Measurements from ENCODE around the gene NAP1L5. TPM values are rescaled to one million over a fixed set of nuclear protein-coding genes. Genes with fewer than 3 reads are reported as not detected.

Gene NAP1L5
- total RNA-seq, 1 donor from 2014 or later: 7.5 TPM

- peak; percentile 37 for DNase-seq (ENCODE audit: low read depth, low spot score)
- Mint-ChIP-seq H3K9me3 (no peaks in the 10 kb centered on the region), H3K4me1 (no peaks in the 10 kb centered on the region), H3K27ac (ENCODE audit: unreplicated experiment) (no peak overlapping the region), H3K27me3 (ENCODE audit: low read depth) (no peaks in the 10 kb centered on the region), H3K4me3 (no peak overlapping the region), H3K36me3 (ENCODE audit: low read depth) (no peaks in the 10 kb centered on the region)
- peak; percentile 73 for TF ChIP-seq CTCF (conservative IDR thresholded peaks at IDR 0.05)
Observed at GRCh38 chr4:88672987-88673386, 24.6 kb downstream of the NAP1L5 start.

DNA sequence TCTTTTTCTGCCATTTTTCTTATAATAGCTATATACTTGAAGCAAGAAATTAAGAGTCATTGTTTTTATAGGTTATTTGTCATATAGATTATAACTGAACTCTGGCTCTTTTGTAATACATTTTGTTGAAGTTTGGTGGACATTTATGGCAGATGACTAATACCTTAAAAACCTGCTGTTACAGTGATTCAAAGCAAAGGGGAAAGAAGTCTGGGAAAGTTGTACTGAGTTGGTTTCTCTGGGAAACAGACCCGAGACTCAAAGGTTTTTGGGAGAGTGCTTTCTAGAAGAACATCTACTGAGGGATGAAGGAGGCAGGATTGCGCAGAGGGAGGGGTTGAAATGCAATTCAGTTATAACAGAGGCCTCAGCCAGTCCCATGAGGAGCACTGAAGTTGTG is 35.9 kb downstream of the NAP1L5 start:
- no peak for DNase-seq (ENCODE audit: low read depth, low spot score)
- no peaks in the 10 kb centered on the region for H3K27me3 Mint-ChIP-seq (ENCODE audit: low read depth)
- no peaks in the 10 kb centered on the region for H3K36me3 Mint-ChIP-seq (ENCODE audit: low read depth)
- H3K9me3 Mint-ChIP-seq: no peaks in the 10 kb centered on the region
- H3K4me3 Mint-ChIP-seq: no peak overlapping the region
- no peak overlapping the region for H3K27ac Mint-ChIP-seq (ENCODE audit: unreplicated experiment)
- H3K4me1 Mint-ChIP-seq: no peaks in the 10 kb centered on the region
- no peak for TF ChIP-seq CTCF (conservative IDR thresholded peaks at IDR 0.05)

GRCh38 chr4:88660446-88661294 is 37.0 kb downstream of the NAP1L5 start:
- H3K9me3 Mint-ChIP-seq: no peaks in the 10 kb centered on the region
- no peak for TF ChIP-seq CTCF (conservative IDR thresholded peaks at IDR 0.05)
- DNase-seq (ENCODE audit: low read depth, low spot score): no peak
- no peaks in the 10 kb centered on the region for H3K4me1 Mint-ChIP-seq
- H3K27ac Mint-ChIP-seq (ENCODE audit: unreplicated experiment): no peak overlapping the region
- H3K36me3 Mint-ChIP-seq (ENCODE audit: low read depth): peaks cover 2% of the 10 kb centered on the region
- no peak overlapping the region for H3K4me3 Mint-ChIP-seq
- no peaks in the 10 kb centered on the region for H3K27me3 Mint-ChIP-seq (ENCODE audit: low read depth)

GRCh38 chr4:88659890-88660208 is 37.8 kb downstream of the NAP1L5 start:
- Mint-ChIP-seq H3K27ac (ENCODE audit: unreplicated experiment) (no peak overlapping the region), H3K4me1 (no peaks in the 10 kb centered on the region), H3K27me3 (ENCODE audit: low read depth) (no peaks in the 10 kb centered on the region), H3K36me3 (ENCODE audit: low read depth) (peaks cover 9% of the 10 kb centered on the region), H3K4me3 (no peak overlapping the region), H3K9me3 (no peaks in the 10 kb centered on the region)
- TF ChIP-seq CTCF (conservative IDR thresholded peaks at IDR 0.05): no peak
- DNase-seq (ENCODE audit: low read depth, low spot score): no peak

DNA sequence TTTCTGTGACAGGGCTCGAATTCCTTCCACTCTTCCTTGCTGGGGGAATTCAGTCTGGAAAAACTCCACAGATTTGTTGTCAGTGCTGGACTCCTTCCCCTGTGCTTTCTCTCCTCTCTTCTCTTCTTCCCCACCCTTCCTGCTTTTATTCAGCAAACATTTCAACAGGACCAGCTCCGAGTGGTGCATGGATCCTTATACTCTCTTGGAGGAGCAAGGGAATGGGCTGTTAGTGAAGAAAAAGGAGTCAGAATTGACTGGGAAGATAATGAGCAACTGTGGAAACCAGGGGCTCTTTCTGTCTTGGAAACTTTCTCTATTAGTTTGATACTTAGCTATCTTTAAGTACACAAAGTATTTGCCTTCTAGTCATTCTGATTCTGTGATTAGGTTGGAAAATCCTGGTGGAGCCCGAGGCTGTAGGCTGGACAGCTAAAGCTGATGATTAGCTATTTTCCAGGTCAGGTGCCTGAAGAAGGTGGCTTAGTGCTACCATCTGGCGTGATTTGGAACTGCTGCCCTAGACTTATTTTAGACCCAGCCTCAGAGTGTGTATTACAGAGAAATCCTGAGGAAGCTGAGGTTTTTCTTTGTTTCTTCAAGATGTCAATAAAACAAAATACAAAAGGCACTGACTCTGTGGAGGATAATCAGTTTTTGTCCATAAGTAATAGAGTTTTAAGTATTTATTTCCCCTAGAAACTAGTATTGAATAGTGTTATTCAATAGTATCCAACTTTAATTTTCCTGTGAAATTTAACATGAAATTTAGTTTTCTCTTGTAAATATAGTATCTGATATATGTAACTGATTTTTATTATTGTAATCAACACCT is 38.4 kb downstream of the NAP1L5 start:
- Mint-ChIP-seq H3K27ac (ENCODE audit: unreplicated experiment) (no peak overlapping the region), H3K4me1 (no peaks in the 10 kb centered on the region), H3K4me3 (no peak overlapping the region), H3K9me3 (no peaks in the 10 kb centered on the region), H3K36me3 (ENCODE audit: low read depth) (peaks cover 9% of the 10 kb centered on the region), H3K27me3 (ENCODE audit: low read depth) (no peaks in the 10 kb centered on the region)
- DNase-seq (ENCODE audit: low read depth, low spot score): no peak
- TF ChIP-seq CTCF (conservative IDR thresholded peaks at IDR 0.05): peak; percentile 72

Measured in neural crest cell (in vitro differentiated cells).